GM12865 (cell line): ENCODE data around the gene POSTN.

Experiments
- DNase-seq: peaks from one replicate; pipeline ENCODE4 v3.0.0; 2010; ENCODE audit warnings: low read depth
- H3K4me3 ChIP-seq: 2 replicates; pipeline ENCODE4 v1.5.1; 2011; ENCODE audit warnings: mild to moderate bottlenecking, low read depth, low read length, control low read depth
- TF ChIP-seq, protein P1 (sequence below): IDR thresholded peaks from 2 replicates; pipeline ENCODE4 v1.5.1; 2011; ENCODE audit warnings: low read length, control low read depth, low read depth, inconsistent platforms; ENCODE audit not compliant: insufficient read depth; ENCODE audit errors: missing control alignments

Gene POSTN

GRCh38 chr13:37636701-37637100 is 38.1 kb upstream of the POSTN start:
- no peak for DNase-seq
- no peak overlapping the region for H3K4me3 ChIP-seq
- TF ChIP-seq, protein P1, sequence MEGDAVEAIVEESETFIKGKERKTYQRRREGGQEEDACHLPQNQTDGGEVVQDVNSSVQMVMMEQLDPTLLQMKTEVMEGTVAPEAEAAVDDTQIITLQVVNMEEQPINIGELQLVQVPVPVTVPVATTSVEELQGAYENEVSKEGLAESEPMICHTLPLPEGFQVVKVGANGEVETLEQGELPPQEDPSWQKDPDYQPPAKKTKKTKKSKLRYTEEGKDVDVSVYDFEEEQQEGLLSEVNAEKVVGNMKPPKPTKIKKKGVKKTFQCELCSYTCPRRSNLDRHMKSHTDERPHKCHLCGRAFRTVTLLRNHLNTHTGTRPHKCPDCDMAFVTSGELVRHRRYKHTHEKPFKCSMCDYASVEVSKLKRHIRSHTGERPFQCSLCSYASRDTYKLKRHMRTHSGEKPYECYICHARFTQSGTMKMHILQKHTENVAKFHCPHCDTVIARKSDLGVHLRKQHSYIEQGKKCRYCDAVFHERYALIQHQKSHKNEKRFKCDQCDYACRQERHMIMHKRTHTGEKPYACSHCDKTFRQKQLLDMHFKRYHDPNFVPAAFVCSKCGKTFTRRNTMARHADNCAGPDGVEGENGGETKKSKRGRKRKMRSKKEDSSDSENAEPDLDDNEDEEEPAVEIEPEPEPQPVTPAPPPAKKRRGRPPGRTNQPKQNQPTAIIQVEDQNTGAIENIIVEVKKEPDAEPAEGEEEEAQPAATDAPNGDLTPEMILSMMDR, result no peak

- no peak overlapping the region for H3K4me3 ChIP-seq
- TF ChIP-seq, protein P1, result no peak
- no peak for DNase-seq
Observed at GRCh38 chr13:37632294-37632693, 33.7 kb upstream of the POSTN start.

DNA sequence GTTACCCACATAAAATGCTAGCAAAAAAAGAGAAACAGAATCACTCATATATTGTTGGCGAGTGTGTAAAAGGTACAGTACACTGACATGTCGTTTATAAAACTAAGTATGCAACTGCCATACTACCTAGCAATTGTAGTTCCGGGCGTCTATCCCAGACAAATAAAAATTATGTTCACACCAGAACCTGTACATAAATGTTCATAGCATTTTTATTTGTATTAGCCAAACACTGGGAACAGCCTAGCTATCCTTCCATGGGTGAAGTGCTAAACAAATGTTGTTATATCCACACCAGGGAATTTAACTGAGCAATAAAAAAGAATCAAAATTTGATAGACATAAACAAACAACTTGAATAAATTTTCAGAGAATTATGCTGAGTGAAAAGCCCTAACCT is 28.9 kb upstream of the POSTN start:
- H3K4me3 ChIP-seq, result no peak overlapping the region
- TF ChIP-seq, protein P1, result no peak
- no peak for DNase-seq

GRCh38 chr13:37621811-37622361 is 23.3 kb upstream of the POSTN start:
- TF ChIP-seq, protein P1, result no peak
- no peak overlapping the region for H3K4me3 ChIP-seq
- DNase-seq, result no peak

- TF ChIP-seq, protein P1, result no peak
Observed at GRCh38 chr13:37618554-37618953, 20.0 kb upstream of the POSTN start.

GRCh38 chr13:37617173-37617572 is 18.6 kb upstream of the POSTN start:
- DNase-seq, result no peak
- no peak overlapping the region for H3K4me3 ChIP-seq
- TF ChIP-seq, protein P1, result no peak

More at GRCh38 chr13:37618554-37618953, 20.0 kb upstream of the POSTN start:
- H3K4me3 ChIP-seq, result no peak overlapping the region
- no peak for DNase-seq

DNA sequence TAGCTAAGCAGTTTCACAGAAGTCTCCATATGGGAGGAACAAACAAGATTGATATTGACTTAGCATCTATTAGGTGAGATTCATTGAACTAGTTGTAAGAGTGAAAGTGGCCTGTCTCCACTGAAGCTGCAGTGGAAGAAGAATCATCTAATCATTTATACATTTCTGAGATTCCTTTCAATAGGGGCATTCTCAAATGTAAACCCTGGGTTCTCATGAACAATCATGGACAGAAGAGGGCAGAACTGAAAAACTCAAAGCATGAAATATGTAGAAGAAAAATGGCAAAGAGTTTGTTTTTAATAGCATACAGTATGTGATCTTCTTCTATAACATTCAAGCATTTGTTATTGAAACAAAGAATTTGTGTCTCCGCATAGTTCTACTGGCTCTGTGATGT is 17.6 kb upstream of the POSTN start:
- TF ChIP-seq, protein P1, result no peak
- H3K4me3 ChIP-seq, result no peak overlapping the region
- no peak for DNase-seq
